Hepatocyte (in vitro differentiated cells): ENCODE measurements around the gene NR2F2. TPM values are rescaled to one million over a fixed set of nuclear protein-coding genes. Genes with fewer than 3 reads are reported as not detected.

Source experiments
- DNase-seq: peaks from one replicate; pipeline ENCODE4 v3.0.0-alpha.2; 2016; ENCODE audit warnings: low spot score
- H2AFZ ChIP-seq: fragments of 200-600 bp; sonication (generic); 2 replicates; pipeline ENCODE4 v1.6.0; 2016; ENCODE audit warnings: antibody characterized with exemption, mild to moderate bottlenecking
- H3K27ac ChIP-seq: fragments of 200-600 bp; sonication (generic); 2 replicates; pipeline ENCODE4 v1.5.1; 2016; ENCODE audit warnings: mild to moderate bottlenecking
- H3K27me3 ChIP-seq: fragments of 200-600 bp; sonication (generic); 2 replicates; pipeline ENCODE4 v1.6.1; 2016
- H3K36me3 ChIP-seq: fragments of 200-600 bp; sonication (generic); replicated peaks from 2 replicates; pipeline ENCODE4 v1.5.1; 2016; ENCODE audit warnings: low read depth; ENCODE audit not compliant: insufficient read depth
- H3K4me1 ChIP-seq: fragments of 200-600 bp; sonication (generic); 2 replicates; pipeline ENCODE4 v1.5.1; 2016; ENCODE audit warnings: mild to moderate bottlenecking, moderate library complexity; ENCODE audit not compliant: insufficient read depth
- H3K4me2 ChIP-seq: fragments of 200-600 bp; sonication (generic); 2 replicates; pipeline ENCODE4 v1.6.0; 2016
- H3K4me3 ChIP-seq: fragments of 200-600 bp; sonication (generic); 2 replicates; pipeline ENCODE4 v1.5.1; 2016; ENCODE audit warnings: mild to moderate bottlenecking
- H3K79me2 ChIP-seq: fragments of 200-600 bp; sonication (generic); 2 replicates; pipeline ENCODE4 v1.6.0; 2017; ENCODE audit warnings: mild to moderate bottlenecking
- H3K9me2 ChIP-seq: fragments of 200-600 bp; sonication (generic); replicated peaks from 2 replicates; pipeline ENCODE4 v1.6.0; 2017; ENCODE audit warnings: mild to moderate bottlenecking; ENCODE audit not compliant: insufficient read depth
- H3K9me3 ChIP-seq: fragments of 200-600 bp; sonication (generic); 2 replicates; pipeline ENCODE4 v1.5.1; 2016; ENCODE audit warnings: low read depth, mild to moderate bottlenecking
- H4K20me1 ChIP-seq: fragments of 200-600 bp; sonication (generic); 2 replicates; pipeline ENCODE4 v1.6.0; 2016; ENCODE audit warnings: mild to moderate bottlenecking; ENCODE audit not compliant: insufficient read depth, poor library complexity, severe bottlenecking
- EZH2 ChIP-seq: fragments of 200-600 bp; sonication (generic); IDR thresholded peaks from 2 replicates; pipeline ENCODE4 v1.6.1; 2016; ENCODE audit warnings: antibody characterized with exemption, mild to moderate bottlenecking, borderline replicate concordance
- EZH2phosphoT487 ChIP-seq: fragments of 200-600 bp; sonication (generic); IDR thresholded peaks from one replicate; pipeline ENCODE4 v1.6.1; 2018; ENCODE audit warnings: antibody characterized with exemption, mild to moderate bottlenecking, low read depth, moderate library complexity; ENCODE audit not compliant: unreplicated experiment, severe bottlenecking
- WGBS: methylation state at CpG from one replicate; pipeline ENCODE4 v1.1.6; 2016; ENCODE audit warnings: low lambda C conversion rate; ENCODE audit errors: missing lambda C conversion rate; 5-methylcytosine and 5-hydroxymethylcytosine counted together
- polyA plus RNA-seq: library from polyadenylated mRNA; unstranded; fragments of >200 nt; fragmentation: Nextera tagmentation; extraction: Ambion mirVana; gene quantifications from 2 replicates; pipeline ENCODE4 v1.2.1, GENCODE V29; 2016
- total RNA-seq: library from RNA; depleted of rRNA; stranded (reverse); fragments of >200 nt; gene quantifications from 2 replicates; pipeline ENCODE4 v1.2.3, GENCODE V29; 2014
- TF ChIP-seq, protein P1 (sequence below): fragments of 200-600 bp; sonication (generic); IDR thresholded peaks from 2 replicates; pipeline ENCODE4 v1.5.1; 2016; ENCODE audit warnings: antibody characterized with exemption, mild to moderate bottlenecking; ENCODE audit not compliant: poor library complexity

Gene NR2F2
- total RNA-seq (16.5 and 23.0 TPM in 2 replicates), polyA plus RNA-seq (27.9 and 28.3 TPM in 2 replicates)

DNA sequence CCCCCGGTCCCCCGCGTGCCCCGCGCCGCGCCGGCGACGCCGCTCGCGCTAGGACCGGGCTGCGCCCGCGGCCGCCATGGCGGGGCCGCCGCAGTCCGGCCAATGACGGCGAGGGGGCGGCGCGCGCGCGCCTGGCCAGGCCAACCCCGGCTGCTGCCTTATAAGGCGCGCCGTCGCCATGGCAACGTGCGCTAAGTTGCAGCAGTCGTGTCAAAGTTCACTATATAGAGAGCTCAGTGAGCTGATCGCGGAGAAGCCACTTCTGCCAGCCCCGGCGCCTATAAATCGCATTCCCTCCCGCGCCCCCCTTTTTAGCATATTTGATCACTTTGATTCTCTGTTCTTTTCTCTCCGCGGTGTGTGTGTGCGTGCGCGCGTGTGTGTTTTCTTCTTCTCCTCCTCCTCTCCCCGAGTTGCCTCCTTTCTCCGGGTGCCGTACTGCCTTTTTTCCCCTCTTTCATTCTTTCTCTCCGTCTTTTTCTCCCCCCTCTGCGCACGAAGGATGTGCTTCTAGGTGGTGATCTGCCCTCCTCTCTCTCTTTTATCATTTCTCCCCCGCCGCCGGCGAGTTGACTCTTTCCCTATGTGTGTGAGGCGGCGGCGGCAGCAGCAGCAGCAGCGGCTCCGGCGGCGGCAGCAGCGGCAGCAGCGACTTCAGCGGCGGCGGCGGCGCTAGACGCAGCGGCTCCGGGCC is at the start of gene NR2F2:
NR2F2 (plus strand) TSS at position 251 of the 694 bp plus-strand sequence. CDS start 1,406 bp downstream, outside the sequence.
- Histone ChIP-seq H3K27ac (peak within 1 kb of the TSS; percentile 97), H3K4me2 (peak within 1 kb of the TSS; percentile 96), H3K36me3 (no peaks in the 10 kb centered on the region), H4K20me1 (peaks cover 36% of the 10 kb centered on the region), H3K9me3 (no peaks in the 10 kb centered on the region), H3K9me2 (no peaks in the 10 kb centered on the region), H3K27me3 (no peaks in the 10 kb centered on the region), H2AFZ (peak within 1 kb of the TSS; percentile 45), H3K79me2 (peaks cover 80% of the 10 kb centered on the region), H3K4me1 (peaks cover 22% of the 10 kb centered on the region), H3K4me3 (peak within 1 kb of the TSS; percentile 93)
- WGBS, result 2% methylated on average over 62 of the region's 78 CpGs
- TF ChIP-seq, protein P1, sequence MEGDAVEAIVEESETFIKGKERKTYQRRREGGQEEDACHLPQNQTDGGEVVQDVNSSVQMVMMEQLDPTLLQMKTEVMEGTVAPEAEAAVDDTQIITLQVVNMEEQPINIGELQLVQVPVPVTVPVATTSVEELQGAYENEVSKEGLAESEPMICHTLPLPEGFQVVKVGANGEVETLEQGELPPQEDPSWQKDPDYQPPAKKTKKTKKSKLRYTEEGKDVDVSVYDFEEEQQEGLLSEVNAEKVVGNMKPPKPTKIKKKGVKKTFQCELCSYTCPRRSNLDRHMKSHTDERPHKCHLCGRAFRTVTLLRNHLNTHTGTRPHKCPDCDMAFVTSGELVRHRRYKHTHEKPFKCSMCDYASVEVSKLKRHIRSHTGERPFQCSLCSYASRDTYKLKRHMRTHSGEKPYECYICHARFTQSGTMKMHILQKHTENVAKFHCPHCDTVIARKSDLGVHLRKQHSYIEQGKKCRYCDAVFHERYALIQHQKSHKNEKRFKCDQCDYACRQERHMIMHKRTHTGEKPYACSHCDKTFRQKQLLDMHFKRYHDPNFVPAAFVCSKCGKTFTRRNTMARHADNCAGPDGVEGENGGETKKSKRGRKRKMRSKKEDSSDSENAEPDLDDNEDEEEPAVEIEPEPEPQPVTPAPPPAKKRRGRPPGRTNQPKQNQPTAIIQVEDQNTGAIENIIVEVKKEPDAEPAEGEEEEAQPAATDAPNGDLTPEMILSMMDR, result no peak
- no peak for TF ChIP-seq EZH2
- no peak for TF ChIP-seq EZH2phosphoT487
- DNase-seq, result peak; percentile 100

DNA sequence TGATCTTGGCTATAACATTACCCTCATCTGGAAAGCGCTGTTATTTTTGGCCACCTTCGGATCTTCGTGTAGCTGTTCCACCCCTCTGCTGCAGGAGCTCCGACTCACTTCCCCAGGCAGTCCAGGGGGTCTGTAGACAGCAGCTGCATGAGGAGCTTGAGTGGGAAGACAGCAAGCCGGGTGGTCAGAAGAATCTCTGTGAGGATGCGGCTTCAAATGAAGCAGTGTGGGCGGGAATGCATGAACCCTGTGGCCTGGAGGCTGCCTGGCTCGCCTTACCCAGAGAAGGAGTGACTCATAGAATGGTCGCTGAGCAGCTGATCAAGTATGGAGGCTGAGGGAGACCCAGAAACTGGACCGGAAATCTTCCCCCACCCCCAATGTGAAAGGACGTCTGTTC is 45.2 kb upstream of the NR2F2 start:
- H2AFZ ChIP-seq, result no peak overlapping the region
- H3K9me2 ChIP-seq, result no peaks in the 10 kb centered on the region
- H4K20me1 ChIP-seq, result no peaks in the 10 kb centered on the region
- H3K36me3 ChIP-seq, result no peaks in the 10 kb centered on the region
- H3K27ac ChIP-seq, result no peak overlapping the region
- 68% methylated on average over 11 of the region's 11 CpGs for WGBS
- H3K79me2 ChIP-seq, result no peaks in the 10 kb centered on the region
- TF ChIP-seq, protein P1, result no peak
- TF ChIP-seq EZH2, result no peak
- TF ChIP-seq EZH2phosphoT487, result no peak
- no peaks in the 10 kb centered on the region for H3K9me3 ChIP-seq
- no peak overlapping the region for H3K4me3 ChIP-seq
- H3K4me1 ChIP-seq, result no peaks in the 10 kb centered on the region
- H3K27me3 ChIP-seq, result no peaks in the 10 kb centered on the region
- H3K4me2 ChIP-seq, result no peak overlapping the region
- DNase-seq, result no peak

- no peak overlapping the region for H2AFZ ChIP-seq
- H3K4me2 ChIP-seq, result no peak overlapping the region
- 90% methylated on average over 18 of the region's 18 CpGs for WGBS
- no peaks in the 10 kb centered on the region for H4K20me1 ChIP-seq
- no peak for TF ChIP-seq EZH2
- TF ChIP-seq, protein P1, result no peak
- no peak for TF ChIP-seq EZH2phosphoT487
- H3K9me2 ChIP-seq, result no peaks in the 10 kb centered on the region
- no peak overlapping the region for H3K4me3 ChIP-seq
- no peaks in the 10 kb centered on the region for H3K79me2 ChIP-seq
- no peaks in the 10 kb centered on the region for H3K27me3 ChIP-seq
- no peaks in the 10 kb centered on the region for H3K36me3 ChIP-seq
- no peaks in the 10 kb centered on the region for H3K9me3 ChIP-seq
- H3K4me1 ChIP-seq, result no peaks in the 10 kb centered on the region
- H3K27ac ChIP-seq, result no peak overlapping the region
- no peak for DNase-seq
Measured at GRCh38 chr15:96285729-96286254, 44.7 kb upstream of the NR2F2 start.
